Parathyroid adenoma (tissue), 2 donors: ENCODE results near the gene OGFOD2.

ENCODE experiments used
- H2AFZ ChIP-seq: fragments of 300-600 bp; sonication (generic); one replicate; pipeline ENCODE4 v1.7.0; 2017; ENCODE audit warnings: antibody characterized with exemption, mild to moderate bottlenecking
- H3K27ac ChIP-seq: fragments of 300-600 bp; sonication (generic); one replicate; pipeline ENCODE4 v1.7.0; 2017
- H3K27me3 ChIP-seq: fragments of 300-600 bp; sonication (generic); one replicate; pipeline ENCODE4 v1.7.0; 2017; ENCODE audit warnings: low read length; ENCODE audit not compliant: control insufficient read depth, insufficient read depth
- H3K36me3 ChIP-seq: fragments of 300-600 bp; sonication (generic); one replicate; pipeline ENCODE4 v1.7.0; 2017; ENCODE audit warnings: low read length; ENCODE audit not compliant: control insufficient read depth, insufficient read depth
- H3K4me1 ChIP-seq: fragments of 300-600 bp; sonication (generic); one replicate; pipeline ENCODE4 v1.7.0; 2017; ENCODE audit warnings: control low read depth
- H3K4me2 ChIP-seq: fragments of 300-600 bp; sonication (generic); one replicate; pipeline ENCODE4 v1.7.0; 2017; ENCODE audit warnings: low read length
- H3K4me3 ChIP-seq: fragments of 300-600 bp; sonication (generic); one replicate; pipeline ENCODE4 v1.7.0; 2017; ENCODE audit warnings: low read depth, low read length
- H3K79me2 ChIP-seq: fragments of 300-600 bp; sonication (generic); one replicate; pipeline ENCODE4 v1.7.0; 2017; ENCODE audit warnings: control low read depth
- H3K9ac ChIP-seq: fragments of 300-600 bp; sonication (generic); one replicate; pipeline ENCODE4 v1.7.0; 2017; ENCODE audit warnings: mild to moderate bottlenecking
- H3K9me3 ChIP-seq: fragments of 300-600 bp; sonication (generic); one replicate; pipeline ENCODE4 v1.7.0; 2017; ENCODE audit warnings: low read length; ENCODE audit not compliant: control insufficient read depth
- CTCF ChIP-seq: fragments of 300-600 bp; sonication (generic); IDR thresholded peaks from one replicate; pipeline ENCODE4 v1.7.0; 2017; ENCODE audit warnings: antibody characterized with exemption, mild to moderate bottlenecking
- donor health status: primary hyperparathyroidism.

OGFOD2 gene

GRCh38 chr12:122991623-122992275 lies 16.7 kb downstream of the OGFOD2 start:
- no peaks in the 10 kb centered on the region for H3K9me3 ChIP-seq
- H2AFZ ChIP-seq: no peak overlapping the region
- no peak overlapping the region for H3K27ac ChIP-seq
- no peak overlapping the region for H3K4me3 ChIP-seq
- no peaks in the 10 kb centered on the region for H3K36me3 ChIP-seq
- TF ChIP-seq CTCF: no peak
- H3K4me1 ChIP-seq: no peaks in the 10 kb centered on the region
- H3K27me3 ChIP-seq: no peaks in the 10 kb centered on the region
- no peak overlapping the region for H3K4me2 ChIP-seq
- no peak overlapping the region for H3K9ac ChIP-seq
- no peaks in the 10 kb centered on the region for H3K79me2 ChIP-seq

GRCh38 chr12:122992386-122992785 lies 17.3 kb downstream of the OGFOD2 start:
- no peak overlapping the region for H3K4me2 ChIP-seq
- no peak overlapping the region for H3K4me3 ChIP-seq
- H3K9me3 ChIP-seq: no peaks in the 10 kb centered on the region
- H2AFZ ChIP-seq: no peak overlapping the region
- H3K27ac ChIP-seq: no peak overlapping the region
- no peaks in the 10 kb centered on the region for H3K27me3 ChIP-seq
- H3K79me2 ChIP-seq: no peaks in the 10 kb centered on the region
- H3K36me3 ChIP-seq: no peaks in the 10 kb centered on the region
- TF ChIP-seq CTCF: no peak
- H3K4me1 ChIP-seq: no peaks in the 10 kb centered on the region
- no peak overlapping the region for H3K9ac ChIP-seq

DNA sequence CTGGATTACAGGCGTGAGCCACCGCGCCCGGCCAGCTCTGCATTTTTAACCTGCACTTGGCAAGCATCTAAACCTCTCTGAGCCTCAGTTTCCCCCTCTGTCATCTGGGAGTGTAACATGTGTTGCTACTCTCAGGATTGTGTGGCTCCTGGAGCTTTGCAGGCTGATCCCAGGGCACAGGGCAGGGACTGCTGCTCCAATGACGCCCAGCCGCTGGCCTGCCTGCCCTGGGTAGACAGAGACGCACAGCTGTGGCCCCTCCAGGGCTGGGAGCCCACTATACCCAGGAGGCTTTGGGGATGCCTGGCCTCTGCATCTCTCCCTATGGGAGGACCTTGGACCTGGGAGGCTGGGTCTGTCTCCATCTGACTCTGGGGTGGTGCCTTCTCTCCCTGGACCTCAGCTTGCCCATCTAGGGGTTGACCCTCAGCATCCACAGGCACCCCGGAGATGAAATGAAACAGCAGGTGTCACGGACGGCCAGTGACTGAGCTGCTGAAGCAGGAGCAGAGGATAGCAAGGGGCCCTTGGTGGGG lies 19.2 kb downstream of the OGFOD2 start:
- H3K4me2 ChIP-seq: no peak overlapping the region
- H3K9me3 ChIP-seq: no peaks in the 10 kb centered on the region
- H3K36me3 ChIP-seq: no peaks in the 10 kb centered on the region
- H3K4me1 ChIP-seq: no peaks in the 10 kb centered on the region
- no peaks in the 10 kb centered on the region for H3K27me3 ChIP-seq
- no peak overlapping the region for H3K4me3 ChIP-seq
- no peak overlapping the region for H3K27ac ChIP-seq
- H3K79me2 ChIP-seq: no peaks in the 10 kb centered on the region
- no peak overlapping the region for H3K9ac ChIP-seq
- H2AFZ ChIP-seq: no peak overlapping the region
- no peak for TF ChIP-seq CTCF

GRCh38 chr12:122994781-122995502 lies 19.9 kb downstream of the OGFOD2 start:
- H2AFZ ChIP-seq: no peak overlapping the region
- no peak for TF ChIP-seq CTCF
- H3K4me3 ChIP-seq: no peak overlapping the region
- no peaks in the 10 kb centered on the region for H3K79me2 ChIP-seq
- H3K36me3 ChIP-seq: no peaks in the 10 kb centered on the region
- H3K4me1 ChIP-seq: no peaks in the 10 kb centered on the region
- H3K27me3 ChIP-seq: no peaks in the 10 kb centered on the region
- H3K9ac ChIP-seq: no peak overlapping the region
- H3K9me3 ChIP-seq: no peaks in the 10 kb centered on the region
- no peak overlapping the region for H3K27ac ChIP-seq
- H3K4me2 ChIP-seq: no peak overlapping the region
